ENCODE data around the gene LYRM9. TPM values are rescaled to one million over a fixed set of nuclear protein-coding genes. Genes with fewer than 3 reads are reported as not detected.

Gene LYRM9
- total and polyA plus RNA-seq, 9 of the 15 experiments (the other 6 are each of a cell fraction or from before 2014, with no cell fraction given), result 0.98 to 4.7 (median 1.8) TPM

GRCh38 chr17:27912964-27913363 lies 19.8 kb upstream of the LYRM9 start:
- no peaks in the 10 kb centered on the region for H4K20me1 ChIP-seq (replicated peaks; ENCODE audit: control insufficient read depth, insufficient read depth, low read length)
- BruUV-seq (replicated peaks), result no TSS peak
- H3K36me3 ChIP-seq (ENCODE audit: control insufficient read depth, insufficient read depth, low read length), result no peaks in the 10 kb centered on the region
- no peak overlapping the region for H3K4me2 ChIP-seq (ENCODE audit: insufficient read depth, low read length)
- no peaks in the 10 kb centered on the region for H3K79me2 ChIP-seq (ENCODE audit: control insufficient read depth, insufficient read depth, low read length)
- H3K4me3 ChIP-seq, result no peak overlapping the region
- in situ Hi-C loops (cut with MboI) (no loop called here), intact Hi-C loops (cut with micrococcal nuclease) (no loop called here)
- POLR2A ChIA-PET, result interaction anchor here (0.6 kb wide), 1 partner anchor 330 kb away, joined by 3 read pairs; no protein-coding TSS in a partner anchor
- no peak for DNase-seq (ENCODE audit: extremely low read depth in 1 of 4, low spot score in 3 of 4)
- no peaks in the 10 kb centered on the region for H3K9me1 ChIP-seq (ENCODE audit: control insufficient read depth, insufficient read depth, low read length)
- no peak for FAIRE-seq
- no peak overlapping the region for H3K27ac ChIP-seq (ENCODE audit: extremely low read depth, low read depth, low read length)
- H3K27me3 ChIP-seq (ENCODE audit: control insufficient read depth in 2 of 2, insufficient read depth in 2 of 2, low read length in 2 of 2), result no peaks in the 10 kb centered on the region
- H3K9ac ChIP-seq (ENCODE audit: insufficient read depth in 1 of 2, low read depth in 2 of 2, low read length in 2 of 2), result no peak overlapping the region
- WGBS (ENCODE audit: insufficient coverage, low coverage, missing lambda C conversion rate), result 45% methylated on average over 2 of the region's 2 CpGs
- CTCF ChIA-PET (ENCODE audit: low intra/inter-chr PET ratio), result no interaction called here
- no peak for ATAC-seq
- no peak overlapping the region for H2AFZ ChIP-seq (ENCODE audit: low read depth, low read length)
- H3K4me1 ChIP-seq (replicated peaks in 1 of 2; ENCODE audit: control insufficient read depth in 2 of 2, insufficient read depth in 2 of 2, low read length in 2 of 2), result peaks cover 0 to 5% of the 10 kb centered on the region in 2 experiments; a peak in 3 of 5 replicates
- H3K9me3 ChIP-seq (replicated peaks; ENCODE audit: control insufficient read depth, insufficient read depth, low read depth, low read length), result no peaks in the 10 kb centered on the region
- TF ChIP-seq E2F5 (CRISPR knock-in tag; IDR thresholded peaks at IDR 0.05) (no peak), AFF4 (CRISPR knock-in tag; IDR thresholded peaks at IDR 0.05) (no peak), ETS2 (tag; IDR thresholded peaks at IDR 0.05; ENCODE audit: borderline replicate concordance, poor library complexity, severe bottlenecking) (no peak), POLR3G (IDR thresholded peaks at IDR 0.05; ENCODE audit: extremely low read depth, insufficient read length, insufficient replicate concordance) (no peak), RFX1 (IDR thresholded peaks at IDR 0.05) (no peak), ZNF3 (CRISPR knock-in tag; IDR thresholded peaks at IDR 0.05) (no peak), MYBL2 (IDR thresholded peaks at IDR 0.05; ENCODE audit: low read depth) (no peak), MYBL2 (CRISPR knock-in tag; IDR thresholded peaks at IDR 0.05; ENCODE audit: borderline replicate concordance) (no peak), RAD51 (IDR thresholded peaks at IDR 0.05; ENCODE audit: borderline replicate concordance, low read depth) (no peak), NR2F6 (CRISPR knock-in tag; IDR thresholded peaks at IDR 0.05) (no peak), SFPQ (IDR thresholded peaks at IDR 0.05; ENCODE audit: low read depth, low read length) (no peak), CREB3 (tag; conservative IDR thresholded peaks at IDR 0.05; ENCODE audit: low read depth) (no peak), SMARCE1 (IDR thresholded peaks at IDR 0.05) (no peak), LEF1 (IDR thresholded peaks at IDR 0.05) (no peak)

All from K562 (cell line).